H9 (cell line): Measurements from ENCODE around the gene MSI2. TPM values are rescaled to one million over a fixed set of nuclear protein-coding genes. Genes with fewer than 3 reads are reported as not detected.

ENCODE experiments used
- DNase-seq: peaks from one replicate; pipeline ENCODE4 v3.0.0-alpha.2; 2017
- H2AFZ ChIP-seq: one replicate; pipeline ENCODE4 v1.6.1; 2013; ENCODE audit warnings: mild to moderate bottlenecking, low read length, control low read depth, moderate library complexity
- H2AK5ac ChIP-seq: 2 replicates; pipeline ENCODE4 v1.6.1; 2013; ENCODE audit warnings: low read length, control low read depth, mixed read lengths; ENCODE audit not compliant: insufficient read length
- H2BK120ac ChIP-seq: one replicate; pipeline ENCODE4 v1.6.1; 2013; ENCODE audit warnings: low read depth, mild to moderate bottlenecking, low read length, control low read depth, inconsistent platforms; ENCODE audit not compliant: poor library complexity, severe bottlenecking
- H2BK12ac ChIP-seq: 2 replicates; pipeline ENCODE4 v1.6.1; 2013; ENCODE audit warnings: low read length, control low read depth, mixed read lengths, low read depth; ENCODE audit not compliant: insufficient read length
- H2BK15ac ChIP-seq: 2 replicates; pipeline ENCODE4 v1.6.1; 2013; ENCODE audit warnings: low read depth, low read length, control low read depth
- H2BK20ac ChIP-seq: one replicate; pipeline ENCODE4 v1.6.1; 2013; ENCODE audit warnings: low read depth, mild to moderate bottlenecking, low read length, control low read depth, inconsistent platforms; ENCODE audit not compliant: poor library complexity, severe bottlenecking
- H2BK5ac ChIP-seq: 2 replicates; pipeline ENCODE4 v1.6.1; 2013; ENCODE audit warnings: low read length, control low read depth, mixed read lengths; ENCODE audit not compliant: insufficient read length
- H3K14ac ChIP-seq: 2 replicates; pipeline ENCODE4 v1.6.1; 2013; ENCODE audit warnings: low read length, control low read depth; ENCODE audit not compliant: insufficient read depth
- H3K18ac ChIP-seq: 2 replicates; pipeline ENCODE4 v1.6.1; 2013; ENCODE audit warnings: low read depth, mild to moderate bottlenecking, mixed read lengths, low read length, control low read depth; ENCODE audit not compliant: insufficient read length
- H3K23ac ChIP-seq: 2 replicates; pipeline ENCODE4 v1.6.1; 2013; ENCODE audit warnings: low read length, control low read depth, mixed read lengths, low read depth; ENCODE audit not compliant: insufficient read length
- H3K23me2 ChIP-seq: 2 replicates; pipeline ENCODE4 v1.6.1; 2013; ENCODE audit warnings: low read depth, mild to moderate bottlenecking, mixed read lengths, low read length, control low read depth; ENCODE audit not compliant: insufficient read length, poor library complexity, severe bottlenecking
- H3K27ac ChIP-seq: 2 replicates; pipeline ENCODE4 v1.5.1; 2013; ENCODE audit warnings: low read length, control low read depth, mixed read lengths, low read depth; ENCODE audit not compliant: insufficient read length
- H3K27me3 ChIP-seq: 2 replicates; pipeline ENCODE4 v1.6.1; 2013; ENCODE audit warnings: low read length, control low read depth, inconsistent platforms; ENCODE audit not compliant: insufficient read depth
- H3K4ac ChIP-seq: 2 replicates; pipeline ENCODE4 v1.6.1; 2013; ENCODE audit warnings: low read depth, mild to moderate bottlenecking, control low read depth, inconsistent platforms, low read length, moderate library complexity
- H3K4me1 ChIP-seq: 2 replicates; pipeline ENCODE4 v1.6.1; 2013; ENCODE audit warnings: low read length, control low read depth, inconsistent platforms; ENCODE audit not compliant: insufficient read depth
- H3K4me2 ChIP-seq: 2 replicates; pipeline ENCODE4 v1.6.1; 2013; ENCODE audit warnings: low read length, control low read depth, mixed read lengths; ENCODE audit not compliant: insufficient read length, insufficient read depth
- H3K56ac ChIP-seq: 2 replicates; pipeline ENCODE4 v1.6.1; 2013; ENCODE audit warnings: low read depth, mild to moderate bottlenecking, mixed read lengths, low read length, control low read depth; ENCODE audit not compliant: insufficient read length
- H3K79me1 ChIP-seq: 2 replicates; pipeline ENCODE4 v1.6.1; 2013; ENCODE audit warnings: low read depth, mild to moderate bottlenecking, moderate library complexity, low read length, control low read depth, inconsistent platforms; ENCODE audit not compliant: insufficient read depth, poor library complexity, severe bottlenecking
- H3K79me2 ChIP-seq: 2 replicates; pipeline ENCODE4 v1.6.1; 2013; ENCODE audit warnings: low read length, control low read depth, inconsistent platforms; ENCODE audit not compliant: insufficient read depth
- H3K9ac ChIP-seq: 2 replicates; pipeline ENCODE4 v1.6.1; 2013; ENCODE audit warnings: low read length, control low read depth, mixed read lengths; ENCODE audit not compliant: insufficient read length; ENCODE audit errors: extremely low read depth
- H3K9me3 ChIP-seq: one replicate; pipeline ENCODE4 v1.6.1; 2013; ENCODE audit warnings: low read depth, low read length, inconsistent platforms; ENCODE audit not compliant: control insufficient read depth
- H3T11ph ChIP-seq: one replicate; pipeline ENCODE4 v1.6.1; 2013; ENCODE audit warnings: mild to moderate bottlenecking, low read length, control low read depth, inconsistent platforms
- H4K20me1 ChIP-seq: one replicate; pipeline ENCODE4 v1.6.1; 2013; ENCODE audit not compliant: control insufficient read depth, insufficient read length, insufficient read depth
- H4K5ac ChIP-seq: 2 replicates; pipeline ENCODE4 v1.6.1; 2013; ENCODE audit warnings: low read depth, mild to moderate bottlenecking, mixed read lengths, low read length, control low read depth; ENCODE audit not compliant: insufficient read length
- H4K8ac ChIP-seq: replicated peaks from 2 replicates; pipeline ENCODE4 v1.6.1; 2013; ENCODE audit warnings: low read length, control low read depth, mixed read lengths, low read depth; ENCODE audit not compliant: insufficient read length
- H4K91ac ChIP-seq: 2 replicates; pipeline ENCODE4 v1.6.1; 2013; ENCODE audit warnings: low read depth, mild to moderate bottlenecking, moderate library complexity, mixed read lengths, low read length, control low read depth; ENCODE audit not compliant: insufficient read length
- H3K27ac Mint-ChIP-seq, 3 experiments: 2 replicates in 2 of 3; 3 replicates in 1 of 3; pipeline ENCODE4 v1.8.0; 2020 to 2021; ENCODE audit warnings: mixed read lengths in 3 of 3, mild to moderate bottlenecking in 1 of 3, moderate library complexity in 1 of 3
- H3K27me3 Mint-ChIP-seq: 2 replicates; pipeline ENCODE4 v1.8.0; 2021; ENCODE audit warnings: low read depth, mild to moderate bottlenecking, moderate library complexity, mixed read lengths
- H3K36me3 Mint-ChIP-seq, 3 experiments: 2 replicates in 2 of 3; 3 replicates in 1 of 3; pipeline ENCODE4 v1.8.0; 2020 to 2021; ENCODE audit warnings: low read depth in 3 of 3, mixed read lengths in 3 of 3; ENCODE audit not compliant: insufficient read depth in 1 of 3
- H3K4me1 Mint-ChIP-seq, 2 experiments: 2 replicates each; pipeline ENCODE4 v1.8.0; 2020; ENCODE audit warnings: mixed read lengths in 2 of 2
- H3K4me3 Mint-ChIP-seq, 2 experiments: 2 replicates in 1 of 2; 3 replicates in 1 of 2; pipeline ENCODE4 v1.8.0; 2020 to 2021; ENCODE audit warnings: mild to moderate bottlenecking in 2 of 2, mixed read lengths in 2 of 2, moderate library complexity in 1 of 2
- H3K9me3 Mint-ChIP-seq, 2 experiments: 2 replicates in 1 of 2; 3 replicates in 1 of 2; pipeline ENCODE4 v1.8.0; 2020; ENCODE audit warnings: mild to moderate bottlenecking in 2 of 2, mixed read lengths in 2 of 2, moderate library complexity in 1 of 2
- WGBS: extraction: QIAGEN DNeasy Blood & Tissue Kit; methylation state at CpG from one replicate; pipeline ENCODE4 v1.1.7; 2013; ENCODE audit warnings: missing lambda C conversion rate, low lambda C conversion rate, mixed read lengths; ENCODE audit not compliant: insufficient read length; ENCODE audit errors: extremely low coverage; 5-methylcytosine and 5-hydroxymethylcytosine counted together
- total RNA-seq: library from RNA; stranded (reverse); gene quantifications from 2 replicates; pipeline ENCODE4 v1.2.1, GENCODE V29; 2021
- TF ChIP-seq, protein P1 (sequence below): fragments of 200-600 bp; sonication (generic); conservative IDR thresholded peaks from 3 replicates; pipeline ENCODE4 v1.8.0; 2021; ENCODE audit warnings: antibody characterized with exemption, mild to moderate bottlenecking

The MSI2 gene
- total RNA-seq, 1 experiment from 2014 or later, result 98.5 TPM

DNA sequence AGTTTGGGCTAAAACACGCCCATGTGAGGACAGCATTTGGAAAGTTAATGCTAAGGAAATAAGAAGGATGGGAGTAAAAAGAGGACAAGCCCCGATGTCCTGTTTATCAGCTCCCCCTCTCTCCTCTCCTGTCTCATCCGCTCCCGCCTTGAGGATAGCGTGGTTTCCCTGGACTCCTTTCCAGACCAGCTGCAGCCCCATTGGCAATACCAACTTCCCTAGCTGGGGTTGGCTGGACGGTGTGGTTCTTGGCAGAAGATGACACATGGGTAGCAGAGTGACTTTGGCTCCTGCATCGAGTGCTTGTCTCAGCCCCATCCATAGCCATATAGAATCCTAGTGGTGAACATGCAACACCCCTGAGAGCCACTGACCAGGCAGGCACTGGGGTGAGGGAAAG, 302.9 kb downstream of the MSI2 start:
- Histone ChIP-seq H3K27ac (no peak overlapping the region), H3K56ac (no peak overlapping the region), H3K14ac (no peak overlapping the region), H3K23me2 (no peaks in the 10 kb centered on the region), H4K8ac (no peak overlapping the region), H3K79me2 (no peaks in the 10 kb centered on the region), H3K4ac (no peak overlapping the region), H3K9me3 (no peaks in the 10 kb centered on the region), H3K4me2 (no peak overlapping the region), H2BK120ac (no peak overlapping the region), H3K9ac (no peak overlapping the region), H4K91ac (no peak overlapping the region), H2AFZ (no peak overlapping the region), H2BK15ac (no peak overlapping the region), H3K4me1 (peaks cover 7% of the 10 kb centered on the region; the same call in 1 of the 2 replicates), H4K5ac (no peak overlapping the region), H3K79me1 (no peaks in the 10 kb centered on the region), H3K18ac (no peak overlapping the region), H2BK5ac (no peak overlapping the region), H2BK20ac (no peak overlapping the region), H2AK5ac (no peak overlapping the region), H3K23ac (no peak overlapping the region), H3K27me3 (no peaks in the 10 kb centered on the region), H2BK12ac (no peak overlapping the region), H3T11ph (no peak overlapping the region), H4K20me1 (no peaks in the 10 kb centered on the region)
- Mint-ChIP-seq H3K4me3 (no peak overlapping the region), H3K27ac (peak overlapping the region in 1 of 3 experiments; percentile 88; a peak in 2 of 7 replicates), H3K9me3 (no peaks in the 10 kb centered on the region), H3K27me3 (no peaks in the 10 kb centered on the region), H3K36me3 (no peaks in the 10 kb centered on the region; a peak in 2 of 7 replicates), H3K4me1 (peaks cover 21 to 34% of the 10 kb centered on the region in 2 experiments)
- TF ChIP-seq, protein P1, sequence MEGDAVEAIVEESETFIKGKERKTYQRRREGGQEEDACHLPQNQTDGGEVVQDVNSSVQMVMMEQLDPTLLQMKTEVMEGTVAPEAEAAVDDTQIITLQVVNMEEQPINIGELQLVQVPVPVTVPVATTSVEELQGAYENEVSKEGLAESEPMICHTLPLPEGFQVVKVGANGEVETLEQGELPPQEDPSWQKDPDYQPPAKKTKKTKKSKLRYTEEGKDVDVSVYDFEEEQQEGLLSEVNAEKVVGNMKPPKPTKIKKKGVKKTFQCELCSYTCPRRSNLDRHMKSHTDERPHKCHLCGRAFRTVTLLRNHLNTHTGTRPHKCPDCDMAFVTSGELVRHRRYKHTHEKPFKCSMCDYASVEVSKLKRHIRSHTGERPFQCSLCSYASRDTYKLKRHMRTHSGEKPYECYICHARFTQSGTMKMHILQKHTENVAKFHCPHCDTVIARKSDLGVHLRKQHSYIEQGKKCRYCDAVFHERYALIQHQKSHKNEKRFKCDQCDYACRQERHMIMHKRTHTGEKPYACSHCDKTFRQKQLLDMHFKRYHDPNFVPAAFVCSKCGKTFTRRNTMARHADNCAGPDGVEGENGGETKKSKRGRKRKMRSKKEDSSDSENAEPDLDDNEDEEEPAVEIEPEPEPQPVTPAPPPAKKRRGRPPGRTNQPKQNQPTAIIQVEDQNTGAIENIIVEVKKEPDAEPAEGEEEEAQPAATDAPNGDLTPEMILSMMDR, result no peak
- no peak for DNase-seq
- WGBS, result no CpG with 5 or more reads among the region's 7 CpGs
